Body of pancreas (tissue), 4 donors: ENCODE results near the gene EXOSC7. TPM values are rescaled to one million over a fixed set of nuclear protein-coding genes. Genes with fewer than 3 reads are reported as not detected.
A peak's percentile ranks its signal among the peaks of the same experiment; 100 is the strongest.

ENCODE experiments used
- ATAC-seq: fragments of 150-250 bp; one replicate; pipeline ENCODE4 v1.9.1; 2016
- DNase-seq, 4 donors: peaks; one replicate each; pipeline ENCODE4 v3.0.0-alpha.2; 2019
- H3K27ac ChIP-seq, 4 donors: fragments of 200-600 bp; sonication (generic); 1 replicate in 3 of 4; 2 replicates in 1 of 4; pipeline versions ENCODE4 v1.5.1 to v1.6.1; 2016 to 2019; ENCODE audit warnings: mild to moderate bottlenecking in 1 of 4, mixed read lengths in 1 of 4, moderate library complexity in 1 of 4
- H3K27me3 ChIP-seq, 2 donors: fragments of 200-600 bp; sonication (generic); one replicate each; pipeline ENCODE4 v1.6.0; 2016; ENCODE audit warnings: mild to moderate bottlenecking in 1 of 2
- H3K36me3 ChIP-seq, 2 donors: fragments of 200-600 bp; sonication (generic); replicated peaks in 1 of 2; 2 replicates each; pipeline ENCODE4 v1.5.1; 2016; ENCODE audit warnings: low read depth in 2 of 2; ENCODE audit not compliant: insufficient read depth in 1 of 2
- H3K4me1 ChIP-seq: fragments of 200-600 bp; sonication (generic); one replicate; pipeline ENCODE4 v1.6.0; 2016
- H3K4me3 ChIP-seq, 2 donors: fragments of 200-600 bp; sonication (generic); 1 replicate in 1 of 2; 2 replicates in 1 of 2; pipeline ENCODE4 v1.5.1; 2016 to 2019
- H3K9me3 ChIP-seq, 3 donors: fragments of 200-600 bp; sonication (generic); 1 replicate in 2 of 3; 2 replicates in 1 of 3; pipeline ENCODE4 v1.5.1; 2016
- POLR2A ChIP-seq, 3 donors: fragments of 450-650 bp; IDR thresholded peaks; one replicate each; pipeline ENCODE4 v1.6.1; 2016; ENCODE audit warnings: antibody characterized with exemption in 3 of 3, mild to moderate bottlenecking in 2 of 3
- WGBS, 2 donors: methylation state at CpG; one replicate each; pipeline ENCODE4 v1.1.5; 2017; 5-methylcytosine and 5-hydroxymethylcytosine counted together
- intact Hi-C: fragments of 100-400 bp; cut with DNase I; formaldehyde crosslinking; loops from one replicate; pipeline ENCODE4 v1.15.1; 2023
- total RNA-seq, 2 donors: library from RNA; depleted of rRNA; stranded (reverse); fragments of >200 nt; gene quantifications; one replicate each; pipeline ENCODE4 v1.1.0, GENCODE V29; 2016
- TF ChIP-seq, protein P1 (sequence below), 7 experiments: fragments of 450-650 bp in 4 of 7; fragments of 200-600 bp in 3 of 7; sonication (generic) in 3 of 7; IDR thresholded peaks; one replicate each; pipeline ENCODE4 v1.5.1; 2016 to 2019; ENCODE audit warnings: antibody characterized with exemption in 7 of 7

EXOSC7 gene
- total RNA-seq, 2 donors from 2014 or later = 18.2 to 33.6 TPM

GRCh38 chr3:45003859-45004258 lies 27.8 kb downstream of the EXOSC7 start:
- H3K27ac ChIP-seq = no peak overlapping the region
- no peaks in the 10 kb centered on the region for H3K9me3 ChIP-seq
- H3K27me3 ChIP-seq = no peaks in the 10 kb centered on the region
- H3K4me1 ChIP-seq = peaks cover 11% of the 10 kb centered on the region
- ATAC-seq (no peak), DNase-seq (no peak)
- no peak overlapping the region for H3K4me3 ChIP-seq
- intact Hi-C loops = no loop called here
- peaks cover 0 to 14% of the 10 kb centered on the region in 2 donors for H3K36me3 ChIP-seq
- 95 to 96% methylated on average over 2 of the region's 2 CpGs for WGBS, 2 donors
- TF ChIP-seq POLR2A (IDR thresholded peaks at IDR 0.05) = no peak
- TF ChIP-seq, protein P1, sequence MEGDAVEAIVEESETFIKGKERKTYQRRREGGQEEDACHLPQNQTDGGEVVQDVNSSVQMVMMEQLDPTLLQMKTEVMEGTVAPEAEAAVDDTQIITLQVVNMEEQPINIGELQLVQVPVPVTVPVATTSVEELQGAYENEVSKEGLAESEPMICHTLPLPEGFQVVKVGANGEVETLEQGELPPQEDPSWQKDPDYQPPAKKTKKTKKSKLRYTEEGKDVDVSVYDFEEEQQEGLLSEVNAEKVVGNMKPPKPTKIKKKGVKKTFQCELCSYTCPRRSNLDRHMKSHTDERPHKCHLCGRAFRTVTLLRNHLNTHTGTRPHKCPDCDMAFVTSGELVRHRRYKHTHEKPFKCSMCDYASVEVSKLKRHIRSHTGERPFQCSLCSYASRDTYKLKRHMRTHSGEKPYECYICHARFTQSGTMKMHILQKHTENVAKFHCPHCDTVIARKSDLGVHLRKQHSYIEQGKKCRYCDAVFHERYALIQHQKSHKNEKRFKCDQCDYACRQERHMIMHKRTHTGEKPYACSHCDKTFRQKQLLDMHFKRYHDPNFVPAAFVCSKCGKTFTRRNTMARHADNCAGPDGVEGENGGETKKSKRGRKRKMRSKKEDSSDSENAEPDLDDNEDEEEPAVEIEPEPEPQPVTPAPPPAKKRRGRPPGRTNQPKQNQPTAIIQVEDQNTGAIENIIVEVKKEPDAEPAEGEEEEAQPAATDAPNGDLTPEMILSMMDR (IDR thresholded peaks at IDR 0.05) = no peak

DNA sequence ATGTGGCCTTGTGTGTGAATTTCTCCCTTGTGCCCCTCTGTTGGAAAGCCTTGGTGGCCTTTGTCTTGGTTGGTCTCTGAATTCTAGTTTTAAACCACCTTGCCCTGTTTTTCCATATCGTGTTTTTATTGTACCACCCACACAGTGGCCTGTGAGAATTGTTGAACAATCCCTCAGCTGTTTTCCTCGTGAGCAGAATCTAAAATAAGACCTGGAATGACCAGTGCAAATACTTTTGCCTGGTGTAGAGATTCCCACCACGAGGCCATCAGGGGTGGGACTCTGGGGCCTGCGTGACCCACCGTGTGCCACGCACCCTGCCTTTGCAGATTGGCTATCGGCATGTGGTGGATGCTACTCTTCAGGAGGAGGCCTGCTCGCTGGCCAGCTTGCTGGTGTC lies 31.0 kb downstream of the EXOSC7 start:
- TF ChIP-seq, protein P1 (IDR thresholded peaks at IDR 0.05) = no peak
- no peak for TF ChIP-seq POLR2A (IDR thresholded peaks at IDR 0.05)
- Histone ChIP-seq H3K4me3 (no peak overlapping the region), H3K27ac (no peak overlapping the region), H3K9me3 (no peaks in the 10 kb centered on the region), H3K4me1 (no peaks in the 10 kb centered on the region), H3K36me3 (peaks cover 0 to 11% of the 10 kb centered on the region in 2 donors), H3K27me3 (no peaks in the 10 kb centered on the region)
- intact Hi-C loops = no loop called here
- DNase-seq (no peak), ATAC-seq (no peak)
- WGBS, 2 donors = 90 to 92% methylated on average over 8 of the region's 8 CpGs

- Histone ChIP-seq H3K4me1 (no peaks in the 10 kb centered on the region), H3K9me3 (no peaks in the 10 kb centered on the region), H3K27me3 (no peaks in the 10 kb centered on the region), H3K36me3 (peaks cover 0 to 11% of the 10 kb centered on the region in 2 donors), H3K27ac (no peak overlapping the region), H3K4me3 (no peak overlapping the region)
- 100% methylated on average over 1 of the region's 1 CpG for WGBS, 2 donors
- intact Hi-C loops = no loop called here
- ATAC-seq = no peak
- DNase-seq = no peak
- TF ChIP-seq, protein P1 (IDR thresholded peaks at IDR 0.05) = no peak
- TF ChIP-seq POLR2A (IDR thresholded peaks at IDR 0.05) = no peak
These were observed 32.1 kb downstream of the EXOSC7 start for GRCh38 chr3:45008117-45008516.

- Histone ChIP-seq H3K27ac (no peak overlapping the region), H3K9me3 (no peaks in the 10 kb centered on the region), H3K4me1 (no peaks in the 10 kb centered on the region), H3K27me3 (no peaks in the 10 kb centered on the region), H3K36me3 (peaks cover 0 to 7% of the 10 kb centered on the region in 2 donors), H3K4me3 (no peak overlapping the region)
- DNase-seq (no peak), ATAC-seq (no peak)
- TF ChIP-seq, protein P1 (IDR thresholded peaks at IDR 0.05) = no peak
- no peak for TF ChIP-seq POLR2A (IDR thresholded peaks at IDR 0.05)
- 95 to 100% methylated on average over 1 of the region's 1 CpG for WGBS, 2 donors
- intact Hi-C loops = no loop called here
These were observed 33.8 kb downstream of the EXOSC7 start for GRCh38 chr3:45009868-45010267.

GRCh38 chr3:45010811-45011333 lies 34.8 kb downstream of the EXOSC7 start:
- no peaks in the 10 kb centered on the region for H3K9me3 ChIP-seq
- H3K4me3 ChIP-seq = no peak overlapping the region
- no peaks in the 10 kb centered on the region for H3K4me1 ChIP-seq
- no peaks in the 10 kb centered on the region for H3K27me3 ChIP-seq
- H3K27ac ChIP-seq = peak overlapping the region in 1 of 4 donors; percentile 45
- no peak for DNase-seq
- no peak for ATAC-seq
- no peak for TF ChIP-seq POLR2A (IDR thresholded peaks at IDR 0.05)
- TF ChIP-seq, protein P1 (IDR thresholded peaks at IDR 0.05) = no peak
- intact Hi-C loops = no loop called here
- peaks cover 0 to 5% of the 10 kb centered on the region in 2 donors for H3K36me3 ChIP-seq
- WGBS, 2 donors = 86 to 89% methylated on average over 3 of the region's 3 CpGs
